HEK293 (cell line): ENCODE results near the gene OTUD6A.
"Not testable (repeated sequence)": the region's sequence is repeated elsewhere in the genome, so short reads cannot be mapped to it uniquely, and the experiment has no call there.

Source experiments
- CTCF ChIA-PET: fragments of 350-600 bp; formaldehyde crosslinking; extraction: SDS; loops from one replicate; lab custom pipeline; 2021; ENCODE audit warnings: antibody characterized with exemption; lab: Yijun Ruan, JAX
- POLR2A ChIA-PET: fragments of 300-600 bp; formaldehyde crosslinking; extraction: SDS; loops from one replicate; lab custom pipeline; 2020; ENCODE audit warnings: antibody characterized with exemption, inconsistent platforms; lab: Yijun Ruan, JAX
- H3K27ac ChIP-seq: fragments of 200-500 bp; sonication (Bioruptor generic); 2 replicates; pipeline ENCODE4 v1.5.1; 2014; ENCODE audit warnings: low read depth, low read length, control low read depth, inconsistent platforms; ENCODE audit errors: extremely low read depth
- H3K36me3 ChIP-seq, 2 experiments: fragments of 200-500 bp in 1 of 2; sonication (Bioruptor generic) in 1 of 2; 1 replicate in 1 of 2; 2 replicates in 1 of 2; pipeline ENCODE4 v1.5.1; 2014 to 2017; ENCODE audit warnings: inconsistent platforms in 2 of 2, low read length in 2 of 2; ENCODE audit not compliant: control insufficient read depth in 2 of 2, insufficient read depth in 1 of 2
- H3K4me1 ChIP-seq: fragments of 200-500 bp; sonication (Bioruptor generic); 2 replicates; pipeline ENCODE4 v1.5.1; 2014; ENCODE audit warnings: mild to moderate bottlenecking, low read length, inconsistent platforms; ENCODE audit not compliant: control insufficient read depth, insufficient read depth
- H3K4me3 ChIP-seq: 2 replicates; pipeline ENCODE4 v1.5.1; 2011; ENCODE audit warnings: low read depth, mild to moderate bottlenecking, control low read depth, low read length, moderate library complexity
- H3K9me3 ChIP-seq: fragments of 200-500 bp; sonication (Bioruptor generic); 2 replicates; pipeline ENCODE4 v1.5.1; 2014; ENCODE audit warnings: low read depth, low read length, inconsistent platforms; ENCODE audit not compliant: control insufficient read depth, insufficient read depth
- HOXC10 ChIP-seq: sonication (generic); formaldehyde crosslinking; IDR thresholded peaks from 2 replicates; pipeline ENCODE4 v1.8.1; 2023; ENCODE audit warnings: mild to moderate bottlenecking, missing genetic modification reagents
- IKZF3 ChIP-seq: fragments of 450-650 bp; IDR thresholded peaks from 2 replicates; pipeline ENCODE4 v1.5.0; 2018; ENCODE audit warnings: missing biosample characterization, mild to moderate bottlenecking, missing genetic modification characterization, moderate library complexity
- KLF9 ChIP-seq: fragments of 450-650 bp; formaldehyde crosslinking; IDR thresholded peaks from 2 replicates; pipeline ENCODE4 v1.5.1; 2016; ENCODE audit warnings: missing biosample characterization, missing genetic modification characterization, low read depth
- PRDM6 ChIP-seq: fragments of 450-650 bp; formaldehyde crosslinking; IDR thresholded peaks from 2 replicates; pipeline ENCODE4 v1.5.1; 2017; ENCODE audit warnings: missing biosample characterization, missing genetic modification characterization
- REPIN1 ChIP-seq: fragments of 450-650 bp; formaldehyde crosslinking; IDR thresholded peaks from 2 replicates; pipeline ENCODE4 v1.5.1; 2017; ENCODE audit warnings: missing biosample characterization, missing genetic modification characterization, low read depth
- SCRT2 ChIP-seq: fragments of 450-650 bp; formaldehyde crosslinking; IDR thresholded peaks from 2 replicates; pipeline ENCODE4 v1.5.1; 2016; ENCODE audit warnings: missing biosample characterization, missing genetic modification characterization
- SETDB1 ChIP-seq: IDR thresholded peaks from one replicate; pipeline ENCODE4 v1.6.1; 2017; ENCODE audit warnings: mild to moderate bottlenecking, low read length, moderate library complexity, mixed read lengths; ENCODE audit not compliant: insufficient read length
- TRIM28 ChIP-seq: IDR thresholded peaks from 2 replicates; pipeline ENCODE4 v1.6.1; 2011; ENCODE audit warnings: low read length, control low read depth, borderline replicate concordance
- ZFP37 ChIP-seq: fragments of 450-650 bp; formaldehyde crosslinking; IDR thresholded peaks from 2 replicates; pipeline ENCODE4 v1.5.1; 2016; ENCODE audit warnings: missing biosample characterization, missing genetic modification characterization
- ZNF133 ChIP-seq: fragments of 450-650 bp; formaldehyde crosslinking; IDR thresholded peaks from 2 replicates; pipeline ENCODE4 v1.5.1; 2016; ENCODE audit warnings: missing biosample characterization, missing genetic modification characterization
- ZNF19 ChIP-seq: fragments of 450-650 bp; formaldehyde crosslinking; IDR thresholded peaks from 2 replicates; pipeline ENCODE4; 2016; ENCODE audit warnings: missing biosample characterization, missing genetic modification characterization, low read depth
- ZNF221 ChIP-seq: fragments of 450-650 bp; formaldehyde crosslinking; IDR thresholded peaks from 2 replicates; pipeline ENCODE4 v1.5.1; 2017; ENCODE audit warnings: missing biosample characterization, missing genetic modification characterization, borderline replicate concordance
- ZNF280C ChIP-seq: fragments of 450-650 bp; formaldehyde crosslinking; IDR thresholded peaks from 2 replicates; pipeline ENCODE4 v1.5.1; 2016; ENCODE audit warnings: missing biosample characterization, missing genetic modification characterization
- ZNF354C ChIP-seq: fragments of 450-650 bp; formaldehyde crosslinking; IDR thresholded peaks from 2 replicates; pipeline ENCODE4 v1.5.1; 2016; ENCODE audit warnings: missing biosample characterization, missing genetic modification characterization, low read depth, borderline replicate concordance
- ZNF548 ChIP-seq: fragments of 450-650 bp; formaldehyde crosslinking; IDR thresholded peaks from 2 replicates; pipeline ENCODE4 v1.5.1; 2016; ENCODE audit warnings: missing biosample characterization, missing genetic modification characterization
- ZNF561 ChIP-seq: fragments of 450-650 bp; IDR thresholded peaks from 2 replicates; pipeline ENCODE4 v1.5.1; 2018; ENCODE audit warnings: missing biosample characterization, missing genetic modification characterization, borderline replicate concordance
- ZNF585B ChIP-seq: fragments of 450-650 bp; formaldehyde crosslinking; IDR thresholded peaks from 2 replicates; pipeline ENCODE4 v1.5.1; 2016; ENCODE audit warnings: missing biosample characterization, missing genetic modification characterization
- ZNF658 ChIP-seq: fragments of 450-650 bp; formaldehyde crosslinking; IDR thresholded peaks from 2 replicates; pipeline ENCODE4; 2016; ENCODE audit warnings: missing biosample characterization, missing genetic modification characterization
- ZNF660 ChIP-seq: fragments of 450-650 bp; IDR thresholded peaks from 2 replicates; pipeline ENCODE4 v1.5.1; 2018; ENCODE audit warnings: missing biosample characterization, mild to moderate bottlenecking, missing genetic modification characterization

OTUD6A gene

GRCh38 chrX:70096052-70096451, 33.8 kb downstream of the OTUD6A start:
- Histone ChIP-seq H3K4me1 (no peaks in the 10 kb centered on the region), H3K27ac (no peak overlapping the region), H3K36me3 (no peaks in the 10 kb centered on the region), H3K9me3 (peaks cover 2% of the 10 kb centered on the region; the same call in 1 of the 2 replicates), H3K4me3 (no peak overlapping the region)
- POLR2A ChIA-PET: no interaction called here
- TF ChIP-seq ZNF548 (tag by site-specific recombination) (no peak), ZNF354C (no peak), ZNF658 (no peak), ZFP37 (no peak), REPIN1 (tag by site-specific recombination) (no peak), KLF9 (no peak), ZNF133 (tag by site-specific recombination) (no peak), ZNF280C (tag by site-specific recombination) (no peak), IKZF3 (no peak)
- CTCF ChIA-PET: interaction anchor here (0.6 to 4.4 kb wide), 29 partner anchors 8 to 672 kb away, joined by 3 to 81 read pairs (median 4); no protein-coding TSS in a partner anchor

DNA sequence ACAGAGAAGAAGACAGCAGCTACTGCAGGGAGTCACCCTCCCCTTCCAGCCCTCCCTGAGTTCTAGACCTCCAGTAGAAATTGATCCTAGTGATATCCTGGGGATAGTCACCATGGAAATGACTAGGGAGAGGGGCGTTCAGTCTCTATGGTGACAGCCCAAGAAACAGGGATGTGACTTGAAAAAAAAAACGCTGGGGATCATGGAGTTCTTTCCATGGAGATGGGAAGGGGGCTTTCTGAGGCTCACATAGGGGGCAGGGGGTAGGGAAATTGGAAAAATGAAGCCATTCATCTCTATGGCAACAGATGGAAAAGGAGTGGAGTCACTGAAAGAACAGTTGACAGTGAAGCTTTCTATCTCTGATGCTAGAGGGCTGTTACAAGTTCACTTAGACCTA, 43.0 kb downstream of the OTUD6A start:
- Histone ChIP-seq H3K27ac (no peak overlapping the region), H3K9me3 (no peaks in the 10 kb centered on the region)
- POLR2A ChIA-PET: no interaction called here
- TF ChIP-seq ZNF660 (tag by site-specific recombination): no peak
- no peak for TF ChIP-seq PRDM6 (tag by site-specific recombination)
- no peak for TF ChIP-seq ZNF585B
- TF ChIP-seq ZNF19 (tag by site-specific recombination): no peak
- no peak for TF ChIP-seq HOXC10 (CRISPR knock-in tag)
- TF ChIP-seq SCRT2 (tag by site-specific recombination): no peak
- no peak for TF ChIP-seq ZNF221 (tag by site-specific recombination)
- TF ChIP-seq, all 188 proteins: peak for 0
- Histone ChIP-seq H3K36me3 (no peaks in the 10 kb centered on the region), H3K4me1 (no peaks in the 10 kb centered on the region), H3K4me3 (no peak overlapping the region)
- CTCF ChIA-PET: interaction anchor here (1.0 to 1.5 kb wide), 3 partner anchors 9 to 72 kb away, joined by 3 to 4 read pairs (median 3); partner anchors contain the start of gene IGBP1

DNA sequence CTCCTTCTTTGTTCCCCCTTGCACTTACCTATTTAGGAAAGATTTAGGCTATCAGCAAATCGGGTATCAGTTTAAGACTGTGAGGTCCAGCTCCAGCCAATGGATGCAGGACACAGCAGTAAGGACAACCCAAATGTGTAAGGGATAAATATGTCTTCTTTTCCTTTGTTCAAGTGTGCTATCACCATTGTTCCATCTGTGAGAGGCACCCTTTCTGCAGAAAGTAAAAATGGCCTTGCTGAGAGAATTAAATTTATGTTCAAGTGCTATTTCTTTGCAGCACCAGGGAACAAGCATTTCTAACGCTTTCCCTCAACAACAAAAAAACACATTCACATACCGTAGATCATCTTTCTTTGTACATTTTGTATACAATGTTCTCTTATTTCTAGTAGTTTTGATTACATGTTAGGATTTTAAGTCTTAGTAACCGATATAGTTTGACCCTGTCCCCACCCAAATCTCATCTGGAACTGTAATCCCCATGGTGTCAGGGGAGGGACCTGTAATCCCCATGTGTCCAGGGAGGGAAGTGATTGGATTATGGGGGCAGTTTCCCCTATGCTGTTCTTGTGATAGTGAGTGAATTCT, 49.3 kb downstream of the OTUD6A start:
- H3K4me3 ChIP-seq, H3K9me3 ChIP-seq, H3K27ac ChIP-seq, H3K36me3 ChIP-seq, H3K4me1 ChIP-seq, POLR2A ChIA-PET: not testable (repeated sequence)
- CTCF ChIA-PET: interaction anchor here (1.4 kb wide), 1 partner anchor 22 kb away, joined by 8 read pairs; the partner anchor contains the start of gene IGBP1
- TF ChIP-seq TRIM28: peak; percentile 96
- 0 out of 2 replicates have a peak, but pooled peaks have one; percentile 75 for TF ChIP-seq ZNF561 (tag by site-specific recombination)
- TF ChIP-seq SETDB1: peak; percentile 99
- TF ChIP-seq, all 188 proteins: peak for 3; not testable (repeated sequence) for 185
